WERI-Rb-1 (cell line): ENCODE measurements around the gene P4HA1.
"Not testable (repeated sequence)": the region's sequence is repeated elsewhere in the genome, so short reads cannot be mapped to it uniquely, and the experiment has no call there.

Experiments used
- DNase-seq: peaks from one replicate; pipeline ENCODE4 v3.0.0-alpha.2; 2020
- H3K27ac ChIP-seq: fragments of 250-450 bp; sonication (Bioruptor Pico); 2 replicates; pipeline ENCODE4 v1.5.1; 2020; ENCODE audit warnings: mild to moderate bottlenecking, moderate library complexity
- H3K27me3 ChIP-seq: fragments of 250-450 bp; sonication (Bioruptor Pico); 2 replicates; pipeline ENCODE4 v1.5.1; 2021; ENCODE audit warnings: mild to moderate bottlenecking, low read depth, moderate library complexity; ENCODE audit not compliant: insufficient read depth, severe bottlenecking
- H3K36me3 ChIP-seq: fragments of 250-450 bp; sonication (Bioruptor Pico); 2 replicates; pipeline ENCODE4 v1.5.1; 2020; ENCODE audit warnings: mild to moderate bottlenecking, moderate library complexity
- H3K4me3 ChIP-seq: 2 replicates; pipeline ENCODE4 v1.5.1; 2011; ENCODE audit warnings: low read depth, mild to moderate bottlenecking, control low read depth, low read length
- H3K9me3 ChIP-seq: fragments of 250-450 bp; sonication (Bioruptor Pico); 2 replicates; pipeline ENCODE4 v1.5.1; 2021; ENCODE audit warnings: mild to moderate bottlenecking, moderate library complexity; ENCODE audit not compliant: severe bottlenecking
- CTCF ChIP-seq: IDR thresholded peaks from 2 replicates; pipeline ENCODE4 v1.5.1; 2011; ENCODE audit warnings: low read depth, mild to moderate bottlenecking, control low read depth, inconsistent platforms, low read length

The P4HA1 gene

GRCh38 chr10:73000973-73001372 lies 95.7 kb downstream of the P4HA1 start:
- no peaks in the 10 kb centered on the region for H3K27me3 ChIP-seq
- H3K9me3 ChIP-seq: peaks cover 6% of the 10 kb centered on the region
- no peak overlapping the region for H3K4me3 ChIP-seq
- no peaks in the 10 kb centered on the region for H3K36me3 ChIP-seq
- no peak for TF ChIP-seq CTCF
- no peak overlapping the region for H3K27ac ChIP-seq
- no peak for DNase-seq

GRCh38 chr10:72997099-72997498 lies 99.6 kb downstream of the P4HA1 start:
- no peak overlapping the region for H3K27ac ChIP-seq
- DNase-seq: no peak
- peaks cover 6% of the 10 kb centered on the region for H3K9me3 ChIP-seq

GRCh38 chr10:72995459-72995858 lies 101.2 kb downstream of the P4HA1 start:
- H3K9me3 ChIP-seq, H3K27me3 ChIP-seq, H3K27ac ChIP-seq, DNase-seq, H3K36me3 ChIP-seq, H3K4me3 ChIP-seq: not testable (repeated sequence)

More at GRCh38 chr10:72997099-72997498, 99.6 kb downstream of the P4HA1 start:
- Histone ChIP-seq H3K36me3 (no peaks in the 10 kb centered on the region), H3K27me3 (no peaks in the 10 kb centered on the region), H3K4me3 (no peak overlapping the region)
- no peak for TF ChIP-seq CTCF

- DNase-seq, H3K4me3 ChIP-seq, H3K27ac ChIP-seq, H3K36me3 ChIP-seq, H3K27me3 ChIP-seq, H3K9me3 ChIP-seq: not testable (repeated sequence)
These were observed 106.9 kb downstream of the P4HA1 start for GRCh38 chr10:72989771-72990170.

GRCh38 chr10:72984618-72985017 lies 112.0 kb downstream of the P4HA1 start:
- H3K27ac ChIP-seq, H3K27me3 ChIP-seq, H3K36me3 ChIP-seq, DNase-seq, H3K4me3 ChIP-seq: not testable (repeated sequence)
- H3K9me3 ChIP-seq: peaks cover 13% of the 10 kb centered on the region

- no peak for DNase-seq
- no peak overlapping the region for H3K4me3 ChIP-seq
- TF ChIP-seq CTCF: no peak
- no peaks in the 10 kb centered on the region for H3K36me3 ChIP-seq
- H3K9me3 ChIP-seq: peaks cover 16% of the 10 kb centered on the region
- no peak overlapping the region for H3K27ac ChIP-seq
- no peaks in the 10 kb centered on the region for H3K27me3 ChIP-seq
These were observed 114.7 kb downstream of the P4HA1 start for GRCh38 chr10:72981882-72982529.

- no peak for TF ChIP-seq CTCF
- Histone ChIP-seq H3K27me3 (no peaks in the 10 kb centered on the region), H3K27ac (no peak overlapping the region), H3K36me3 (no peaks in the 10 kb centered on the region), H3K9me3 (peaks cover 16% of the 10 kb centered on the region), H3K4me3 (no peak overlapping the region)
- DNase-seq: no peak
These were observed 115.4 kb downstream of the P4HA1 start for GRCh38 chr10:72981028-72981881.
